HUES64 (cell line): ENCODE data around the gene SUSD6. TPM values are rescaled to one million over a fixed set of nuclear protein-coding genes. Genes with fewer than 3 reads are reported as not detected.
A peak's percentile ranks its signal among the peaks of the same experiment; 100 is the strongest.

ENCODE experiments used
- H3K27ac ChIP-seq: 2 replicates; pipeline ENCODE4 v1.7.0; 2013; ENCODE audit warnings: low read depth, low read length, inconsistent platforms
- H3K27me3 ChIP-seq: 2 replicates; pipeline ENCODE4 v1.6.1; 2013; ENCODE audit warnings: mild to moderate bottlenecking, low read length; ENCODE audit not compliant: insufficient read depth
- H3K36me3 ChIP-seq: 2 replicates; pipeline ENCODE4 v1.6.1; 2013; ENCODE audit warnings: mild to moderate bottlenecking, low read length; ENCODE audit not compliant: insufficient read depth
- H3K4me1 ChIP-seq: 2 replicates; pipeline ENCODE4 v1.6.1; 2013; ENCODE audit warnings: mild to moderate bottlenecking, low read length, moderate library complexity; ENCODE audit not compliant: insufficient read depth
- H3K4me3 ChIP-seq: 2 replicates; pipeline ENCODE4 v1.5.1; 2013; ENCODE audit warnings: mild to moderate bottlenecking, low read length, moderate library complexity
- H3K9ac ChIP-seq: 2 replicates; pipeline ENCODE4 v1.6.1; 2013; ENCODE audit warnings: mild to moderate bottlenecking, low read depth, low read length
- H3K9me3 ChIP-seq: 2 replicates; pipeline ENCODE4 v1.6.1; 2013; ENCODE audit warnings: low read depth, low read length; ENCODE audit not compliant: insufficient read depth
- WGBS: fragments of 150-250, 120-280 bp; methylation state at CpG from one replicate; pipeline ENCODE4 v1.1.7; 2013; ENCODE audit warnings: missing lambda C conversion rate; 5-methylcytosine and 5-hydroxymethylcytosine counted together
- polyA plus RNA-seq, 2 experiments: library from polyadenylated mRNA; stranded (reverse); fragments of 50-300 nt; gene quantifications; one replicate each; pipeline ENCODE4 v1.2.3, GENCODE V29; 2013

SUSD6 gene
- polyA plus RNA-seq (2013, experiment 1 of 2), result 3.4 TPM
- polyA plus RNA-seq (2013, experiment 2 of 2), result 3.4 TPM

DNA sequence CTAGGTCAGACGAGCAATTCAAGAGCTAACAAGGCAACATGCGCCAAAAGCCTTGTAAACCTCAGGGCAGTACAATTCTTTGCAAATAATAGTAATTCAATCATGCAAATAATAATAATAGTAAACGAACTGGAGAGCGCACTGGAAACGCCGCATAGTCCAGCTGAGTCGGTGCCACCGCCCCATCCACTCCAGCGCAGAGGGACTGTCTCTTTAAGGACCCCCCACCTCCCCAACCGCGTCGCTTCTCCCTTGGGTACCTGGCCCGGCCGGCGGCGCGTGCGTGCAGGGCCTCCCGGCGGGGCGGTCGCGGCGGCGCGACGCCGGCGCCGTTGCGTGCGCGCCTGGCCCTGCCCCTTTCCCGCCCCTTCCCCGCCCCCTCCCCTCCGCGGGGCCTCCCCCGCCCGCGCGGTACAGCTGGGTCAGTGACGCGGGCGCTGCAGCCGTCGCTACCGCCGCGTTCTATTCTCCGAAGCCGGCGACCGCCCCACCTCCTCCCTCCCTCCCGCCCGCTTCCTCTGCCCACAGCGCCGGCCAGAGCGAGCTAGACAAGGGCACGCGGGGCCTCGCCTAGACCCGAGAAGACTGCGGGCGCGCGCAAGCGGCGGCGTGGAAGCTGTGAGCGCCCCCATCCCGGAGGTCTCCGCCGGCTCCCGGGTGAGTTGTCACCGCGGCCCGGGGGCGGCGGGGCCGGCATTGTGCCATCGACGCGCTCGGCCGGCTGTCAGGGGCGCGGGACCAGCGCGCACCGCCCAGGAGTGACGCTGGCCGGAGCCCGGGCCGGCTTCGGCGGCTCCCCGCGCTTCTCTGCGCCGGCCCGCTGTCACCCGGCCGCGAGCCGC is at the start of gene SUSD6:
SUSD6 (plus strand) TSS at position 425 of the 842 bp plus-strand sequence. CDS start 46,997 bp downstream, outside the sequence.
- under 1% methylated on average over 97 of the region's 105 CpGs for WGBS
- peaks cover 18% of the 10 kb centered on the region for H3K4me1 ChIP-seq
- H3K27me3 ChIP-seq, result peaks cover 14% of the 10 kb centered on the region
- peak within 1 kb of the TSS; percentile 71 for H3K9ac ChIP-seq
- H3K4me3 ChIP-seq, result peak within 1 kb of the TSS; percentile 95
- no peaks in the 10 kb centered on the region for H3K36me3 ChIP-seq
- H3K9me3 ChIP-seq, result no peaks in the 10 kb centered on the region
- peak within 1 kb of the TSS; percentile 59 for H3K27ac ChIP-seq

- Histone ChIP-seq H3K36me3 (no peaks in the 10 kb centered on the region), H3K27ac (no peak overlapping the region), H3K27me3 (peaks cover 7% of the 10 kb centered on the region), H3K4me3 (no peak overlapping the region), H3K9me3 (no peaks in the 10 kb centered on the region), H3K4me1 (peaks cover 11% of the 10 kb centered on the region; the same call in 1 of the 2 replicates), H3K9ac (no peak overlapping the region)
These were observed 49.5 kb upstream of the SUSD6 start for GRCh38 chr14:69561893-69562292.

GRCh38 chr14:69567563-69567962 is 43.8 kb upstream of the SUSD6 start:
- Histone ChIP-seq H3K27ac (no peak overlapping the region), H3K27me3 (peaks cover 62% of the 10 kb centered on the region), H3K4me3 (no peak overlapping the region), H3K4me1 (no peaks in the 10 kb centered on the region), H3K36me3 (no peaks in the 10 kb centered on the region), H3K9me3 (peaks cover 7% of the 10 kb centered on the region; the same call in 1 of the 2 replicates), H3K9ac (no peak overlapping the region)
- WGBS, result 88% methylated on average over 4 of the region's 5 CpGs

- H3K4me1 ChIP-seq, result 0 out of 2 replicates have a peak, but pooled peaks cover under 1% of the 10 kb centered on the region
- no peak overlapping the region for H3K9ac ChIP-seq
- no peak overlapping the region for H3K4me3 ChIP-seq
- H3K27ac ChIP-seq, result no peak overlapping the region
- peaks cover 85% of the 10 kb centered on the region for H3K27me3 ChIP-seq
- WGBS, result 78% methylated on average over 2 of the region's 2 CpGs
- peaks cover 7% of the 10 kb centered on the region; the same call in 1 of the 2 replicates for H3K9me3 ChIP-seq
- no peaks in the 10 kb centered on the region for H3K36me3 ChIP-seq
These were observed 41.5 kb upstream of the SUSD6 start for GRCh38 chr14:69569859-69570258.

DNA sequence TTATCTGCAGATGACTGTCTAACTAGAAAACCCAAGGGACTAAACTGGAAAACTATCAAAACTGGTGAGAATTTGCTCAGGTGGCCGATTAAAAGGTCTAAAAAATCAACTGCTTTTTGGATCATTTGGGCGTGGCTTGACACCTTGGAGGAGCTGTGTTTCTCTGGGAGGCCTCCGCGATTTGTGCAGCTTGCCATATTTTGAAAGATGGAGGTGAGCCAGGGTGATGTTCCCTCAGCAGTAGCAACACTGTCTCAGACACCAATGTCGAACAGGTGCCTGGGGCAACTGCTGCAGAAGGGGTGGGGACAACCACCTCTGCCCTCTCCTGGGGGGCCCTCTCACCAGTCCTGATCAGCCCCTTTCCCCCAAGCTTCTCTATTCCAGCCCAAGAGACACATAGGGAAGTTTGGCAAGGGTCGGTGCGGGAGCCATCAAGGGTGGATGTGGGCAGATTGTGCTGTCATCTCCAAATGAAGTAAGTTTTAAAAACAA is 40.5 kb upstream of the SUSD6 start:
- Histone ChIP-seq H3K36me3 (no peaks in the 10 kb centered on the region), H3K27me3 (peaks cover 93% of the 10 kb centered on the region)
- 92% methylated on average over 7 of the region's 7 CpGs for WGBS

GRCh38 chr14:69571449-69572029 is 39.9 kb upstream of the SUSD6 start:
- peak overlapping the region; percentile 35; the same call in 1 of the 2 replicates for H3K9ac ChIP-seq
- H3K27ac ChIP-seq, result no peak overlapping the region
- WGBS, result 45% methylated on average over 62 of the region's 62 CpGs
- peaks cover 7% of the 10 kb centered on the region; the same call in 1 of the 2 replicates for H3K9me3 ChIP-seq
- H3K4me1 ChIP-seq, result 0 out of 2 replicates have a peak, but pooled peaks cover 3% of the 10 kb centered on the region
- peaks cover 90% of the 10 kb centered on the region for H3K27me3 ChIP-seq
- H3K4me3 ChIP-seq, result peak overlapping the region; percentile 37
- no peaks in the 10 kb centered on the region for H3K36me3 ChIP-seq

More for the DNA sequence above, 40.5 kb upstream of the SUSD6 start:
- H3K9ac ChIP-seq, result no peak overlapping the region
- H3K4me1 ChIP-seq, result 0 out of 2 replicates have a peak, but pooled peaks cover 3% of the 10 kb centered on the region
- H3K27ac ChIP-seq, result no peak overlapping the region
- peaks cover 7% of the 10 kb centered on the region; the same call in 1 of the 2 replicates for H3K9me3 ChIP-seq
- H3K4me3 ChIP-seq, result no peak overlapping the region

GRCh38 chr14:69572030-69572840 is 39.2 kb upstream of the SUSD6 start:
- Histone ChIP-seq H3K27me3 (peaks cover 83% of the 10 kb centered on the region), H3K36me3 (no peaks in the 10 kb centered on the region), H3K9ac (peak overlapping the region; percentile 35; the same call in 1 of the 2 replicates), H3K27ac (no peak overlapping the region), H3K4me1 (0 out of 2 replicates have a peak, but pooled peaks cover 3% of the 10 kb centered on the region), H3K9me3 (peaks cover 7% of the 10 kb centered on the region; the same call in 1 of the 2 replicates), H3K4me3 (peak overlapping the region; percentile 37)
- 32% methylated on average over 112 of the region's 112 CpGs for WGBS

GRCh38 chr14:69572841-69573135 is 38.6 kb upstream of the SUSD6 start:
- H3K9ac ChIP-seq, result no peak overlapping the region
- H3K27me3 ChIP-seq, result peaks cover 77% of the 10 kb centered on the region
- no peak overlapping the region for H3K4me3 ChIP-seq
- WGBS, result 94% methylated on average over 40 of the region's 40 CpGs
- 0 out of 2 replicates have a peak, but pooled peaks cover 3% of the 10 kb centered on the region for H3K4me1 ChIP-seq
- peaks cover 7% of the 10 kb centered on the region; the same call in 1 of the 2 replicates for H3K9me3 ChIP-seq
- H3K27ac ChIP-seq, result no peak overlapping the region
- no peaks in the 10 kb centered on the region for H3K36me3 ChIP-seq

- Histone ChIP-seq H3K27me3 (peaks cover 72% of the 10 kb centered on the region), H3K4me1 (0 out of 2 replicates have a peak, but pooled peaks cover 3% of the 10 kb centered on the region), H3K9me3 (peaks cover 7% of the 10 kb centered on the region; the same call in 1 of the 2 replicates), H3K9ac (no peak overlapping the region), H3K27ac (no peak overlapping the region; the same call in 1 of the 2 replicates), H3K36me3 (no peaks in the 10 kb centered on the region), H3K4me3 (peak overlapping the region; percentile 66)
- WGBS, result 84% methylated on average over 51 of the region's 51 CpGs
These were observed 38.1 kb upstream of the SUSD6 start for GRCh38 chr14:69573205-69573830.

DNA sequence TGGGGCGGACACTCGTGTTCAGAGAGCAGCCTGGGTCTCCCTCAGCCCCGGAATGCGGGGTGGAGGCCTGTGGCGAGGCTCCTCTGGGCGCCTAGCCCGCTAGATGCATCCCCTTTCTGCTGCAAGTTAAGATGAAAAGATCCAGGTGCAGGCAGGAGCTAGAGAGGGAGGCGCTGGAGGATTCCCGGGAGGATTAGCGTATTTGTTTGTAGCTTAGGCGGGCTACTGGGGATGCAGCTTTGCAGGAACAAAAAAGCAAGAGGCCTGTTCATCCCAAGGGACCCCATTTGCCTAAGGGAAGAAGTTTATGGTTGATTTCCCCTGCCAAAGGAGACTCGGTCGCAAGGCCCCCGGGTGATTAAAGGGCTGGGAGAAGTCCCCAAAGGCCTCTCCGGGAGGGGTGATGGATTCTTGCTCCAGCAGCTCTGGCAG is 37.5 kb upstream of the SUSD6 start:
- Histone ChIP-seq H3K9me3 (peaks cover 7% of the 10 kb centered on the region; the same call in 1 of the 2 replicates), H3K27me3 (peaks cover 68% of the 10 kb centered on the region), H3K27ac (peak overlapping the region; percentile 10; the same call in 1 of the 2 replicates), H3K9ac (no peak overlapping the region), H3K4me3 (peak overlapping the region; percentile 66), H3K4me1 (0 out of 2 replicates have a peak, but pooled peaks cover 3% of the 10 kb centered on the region), H3K36me3 (no peaks in the 10 kb centered on the region)
- WGBS, result 6% methylated on average over 15 of the region's 15 CpGs
